ENCODE data around the gene BIN1. TPM values are rescaled to one million over a fixed set of nuclear protein-coding genes. Genes with fewer than 3 reads are reported as not detected.

BIN1 gene
- total RNA-seq, 4 donors from 2014 or later = 1,150 to 2,167 (median 1,736) TPM

DNA sequence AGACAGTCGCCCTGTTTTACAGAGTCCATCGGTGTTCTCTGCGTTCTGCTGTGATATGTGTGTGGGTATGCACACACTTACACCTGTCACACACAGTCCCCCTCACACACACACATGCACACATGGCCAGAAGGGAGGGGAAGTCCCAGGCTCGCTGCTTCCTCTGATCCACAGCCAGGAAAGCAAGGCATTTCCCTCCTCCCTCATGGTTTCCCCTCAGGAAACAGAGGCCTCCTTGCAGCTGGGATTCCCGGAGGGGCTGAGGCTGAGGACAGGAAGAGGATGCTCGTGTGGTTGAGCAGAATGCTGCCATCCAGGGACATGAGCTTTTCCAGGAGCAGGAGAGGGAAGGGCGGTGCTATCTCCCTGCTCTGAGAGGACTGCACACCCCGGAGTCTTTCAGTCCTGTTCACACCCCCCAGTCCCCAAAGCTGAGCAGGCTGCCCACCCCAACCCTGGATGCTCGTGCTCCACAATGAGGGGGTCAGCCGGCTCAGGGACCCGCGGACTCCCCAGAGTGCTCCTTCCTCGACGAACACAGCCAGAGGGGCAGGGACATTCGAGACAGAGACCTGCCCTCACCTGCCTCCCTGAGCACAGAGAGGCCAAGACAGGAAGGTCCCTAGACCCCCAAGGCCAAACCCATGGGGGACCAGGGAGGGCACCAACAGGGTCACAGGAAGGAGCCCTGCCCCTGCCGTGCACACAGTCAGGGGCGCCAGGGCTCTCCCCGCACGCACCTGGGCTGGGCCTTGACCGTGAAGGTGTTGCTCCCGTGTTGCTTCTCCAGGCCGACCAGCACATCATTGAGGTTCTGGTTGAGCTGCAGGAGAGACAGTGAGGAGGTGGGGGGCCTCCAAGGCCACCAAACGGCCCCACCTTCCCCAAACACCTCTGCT lies 45.3 kb downstream of the BIN1 start:
- Histone ChIP-seq H3K4me3 (no peak overlapping the region), H3K4me1 (peaks cover 35 to 74% of the 10 kb centered on the region in 2 donors), H3K36me3 (peaks cover 0 to 64% of the 10 kb centered on the region in 2 donors), H3K27ac (peak overlapping the region; percentile 97 to 100 (median 100)), H3K9me3 (no peaks in the 10 kb centered on the region), H3K27me3 (no peaks in the 10 kb centered on the region)
- intact Hi-C loops (cut with DNase I; ENCODE audit: low total_unique reads) (loop anchor here (10.0 kb wide), 1 partner anchor 323 kb away; the partner anchor contains the start of gene MAP3K2), in situ Hi-C loops (cut with MboI; ENCODE audit: low sequenced_read_pairs in 4 of 4) (loop anchor here in 1 of 4 donors (10.0 to 25.0 kb wide), 2 partner anchors 93 to 451 kb away; no protein-coding TSS in a partner anchor)
- no peak for ATAC-seq
- no peak for DNase-seq
- TF ChIP-seq POLR2A (IDR thresholded peaks at IDR 0.05) = no peak
- TF ChIP-seq, protein P1, sequence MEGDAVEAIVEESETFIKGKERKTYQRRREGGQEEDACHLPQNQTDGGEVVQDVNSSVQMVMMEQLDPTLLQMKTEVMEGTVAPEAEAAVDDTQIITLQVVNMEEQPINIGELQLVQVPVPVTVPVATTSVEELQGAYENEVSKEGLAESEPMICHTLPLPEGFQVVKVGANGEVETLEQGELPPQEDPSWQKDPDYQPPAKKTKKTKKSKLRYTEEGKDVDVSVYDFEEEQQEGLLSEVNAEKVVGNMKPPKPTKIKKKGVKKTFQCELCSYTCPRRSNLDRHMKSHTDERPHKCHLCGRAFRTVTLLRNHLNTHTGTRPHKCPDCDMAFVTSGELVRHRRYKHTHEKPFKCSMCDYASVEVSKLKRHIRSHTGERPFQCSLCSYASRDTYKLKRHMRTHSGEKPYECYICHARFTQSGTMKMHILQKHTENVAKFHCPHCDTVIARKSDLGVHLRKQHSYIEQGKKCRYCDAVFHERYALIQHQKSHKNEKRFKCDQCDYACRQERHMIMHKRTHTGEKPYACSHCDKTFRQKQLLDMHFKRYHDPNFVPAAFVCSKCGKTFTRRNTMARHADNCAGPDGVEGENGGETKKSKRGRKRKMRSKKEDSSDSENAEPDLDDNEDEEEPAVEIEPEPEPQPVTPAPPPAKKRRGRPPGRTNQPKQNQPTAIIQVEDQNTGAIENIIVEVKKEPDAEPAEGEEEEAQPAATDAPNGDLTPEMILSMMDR (IDR thresholded peaks at IDR 0.05 in 4 of 5, conservative IDR thresholded peaks at IDR 0.05 in 1 of 5) = no peak

DNA sequence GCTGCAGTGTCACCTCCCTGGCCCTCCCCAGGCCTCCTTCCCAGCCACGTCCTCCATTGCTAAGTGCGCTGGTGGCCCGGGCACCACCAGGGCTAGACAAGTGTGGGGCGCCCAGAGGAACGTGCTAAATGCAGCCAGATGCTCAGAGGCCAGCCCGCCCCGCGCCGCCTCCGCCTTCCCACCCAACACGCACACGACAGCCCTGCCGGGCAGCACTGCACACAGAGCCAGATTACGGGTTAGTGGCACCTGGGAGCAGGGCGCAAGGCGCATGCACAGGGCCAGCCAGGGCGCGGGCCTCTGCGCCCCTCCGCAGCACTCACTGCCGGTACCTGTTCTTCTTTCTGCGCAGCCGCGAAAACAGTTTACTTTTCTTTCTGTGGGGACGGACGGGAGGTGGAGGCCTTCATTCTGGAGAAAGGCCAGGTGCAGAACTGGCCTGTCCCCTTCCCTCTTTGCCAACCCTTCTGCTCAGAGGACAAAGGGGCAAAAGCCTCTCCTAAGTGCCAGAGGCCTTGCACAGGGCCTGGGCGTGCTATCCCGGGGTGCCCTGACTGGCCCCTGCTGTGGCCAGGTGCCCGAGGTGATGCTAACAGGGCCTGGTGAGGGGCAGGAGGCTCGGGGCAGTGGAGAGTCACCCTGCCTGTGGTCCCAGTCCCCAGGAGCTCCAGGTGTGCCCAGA lies 46.5 kb downstream of the BIN1 start:
- H3K4me3 ChIP-seq = no peak overlapping the region
- H3K27ac ChIP-seq = peak overlapping the region; percentile 97 to 100 (median 100)
- ATAC-seq = peak in 1 of 2 donors; percentile 4
- H3K4me1 ChIP-seq = peaks cover 30 to 73% of the 10 kb centered on the region in 2 donors
- intact Hi-C loops (cut with DNase I; ENCODE audit: low total_unique reads) (loop anchor here (10.0 kb wide), 1 partner anchor 324 kb away; the partner anchor contains the start of gene MAP3K2), in situ Hi-C loops (cut with MboI; ENCODE audit: low sequenced_read_pairs in 4 of 4) (loop anchor here in 1 of 4 donors (10.0 to 25.0 kb wide), 2 partner anchors 94 to 452 kb away; no protein-coding TSS in a partner anchor)
- TF ChIP-seq, protein P1 (IDR thresholded peaks at IDR 0.05 in 4 of 5, conservative IDR thresholded peaks at IDR 0.05 in 1 of 5) = no peak
- TF ChIP-seq POLR2A (IDR thresholded peaks at IDR 0.05) = no peak
- DNase-seq = no peak
- H3K27me3 ChIP-seq = no peaks in the 10 kb centered on the region
- peaks cover 0 to 64% of the 10 kb centered on the region in 2 donors for H3K36me3 ChIP-seq
- H3K9me3 ChIP-seq = no peaks in the 10 kb centered on the region

DNA sequence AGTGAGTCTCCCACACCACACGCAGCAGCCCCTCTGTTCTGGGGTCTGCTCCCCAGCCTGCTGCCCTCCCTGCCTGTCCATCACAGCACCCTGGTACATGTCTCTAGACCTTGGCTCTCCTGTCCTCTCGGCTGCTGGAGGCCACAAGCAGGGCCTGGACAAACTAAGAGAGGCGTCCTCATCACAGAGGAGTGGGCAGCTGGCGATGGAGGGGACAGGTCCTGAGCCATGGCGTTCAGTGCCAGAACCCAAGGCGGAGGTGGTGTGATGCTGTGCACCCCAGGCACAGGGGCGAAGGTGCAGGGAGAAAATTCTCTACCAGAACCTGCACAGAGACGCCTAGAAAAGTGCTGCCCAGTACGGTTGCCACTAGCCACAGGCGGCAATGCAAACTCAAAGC lies 47.4 kb downstream of the BIN1 start:
- H3K36me3 ChIP-seq = peaks cover 0 to 64% of the 10 kb centered on the region in 2 donors
- H3K4me3 ChIP-seq = no peak overlapping the region
- TF ChIP-seq, protein P1 (IDR thresholded peaks at IDR 0.05 in 4 of 5, conservative IDR thresholded peaks at IDR 0.05 in 1 of 5) = no peak
- TF ChIP-seq POLR2A (IDR thresholded peaks at IDR 0.05) = no peak
- intact Hi-C loops (cut with DNase I; ENCODE audit: low total_unique reads) (no loop called here), in situ Hi-C loops (cut with MboI; ENCODE audit: low sequenced_read_pairs in 4 of 4) (loop anchor here in 1 of 4 donors (25.0 kb wide), 1 partner anchor 453 kb away; no protein-coding TSS in a partner anchor)
- ATAC-seq (no peak), DNase-seq (no peak)
- peaks cover 33 to 74% of the 10 kb centered on the region in 2 donors for H3K4me1 ChIP-seq
- H3K27me3 ChIP-seq = no peaks in the 10 kb centered on the region
- H3K27ac ChIP-seq = peak overlapping the region; percentile 97 to 100 (median 100)
- no peaks in the 10 kb centered on the region for H3K9me3 ChIP-seq

GRCh38 chr2:127058954-127059252 lies 48.1 kb downstream of the BIN1 start:
- no peak for DNase-seq
- H3K36me3 ChIP-seq = peaks cover 0 to 64% of the 10 kb centered on the region in 2 donors
- no peak overlapping the region for H3K4me3 ChIP-seq
- peaks cover 33 to 73% of the 10 kb centered on the region in 2 donors for H3K4me1 ChIP-seq
- in situ Hi-C loops (cut with MboI; ENCODE audit: low sequenced_read_pairs in 4 of 4) (loop anchor here in 1 of 4 donors (25.0 kb wide), 1 partner anchor 453 kb away; no protein-coding TSS in a partner anchor), intact Hi-C loops (cut with DNase I; ENCODE audit: low total_unique reads) (no loop called here)
- TF ChIP-seq, protein P1 (IDR thresholded peaks at IDR 0.05 in 4 of 5, conservative IDR thresholded peaks at IDR 0.05 in 1 of 5) = no peak
- TF ChIP-seq POLR2A (IDR thresholded peaks at IDR 0.05) = no peak
- H3K27ac ChIP-seq = peak overlapping the region; percentile 97 to 100 (median 100)
- no peaks in the 10 kb centered on the region for H3K27me3 ChIP-seq
- ATAC-seq = no peak
- H3K9me3 ChIP-seq = no peaks in the 10 kb centered on the region

Measured in gastrocnemius medialis (tissue), 4 donors.